ENCODE measurements around the gene FRMPD1.

FRMPD1 gene

DNA sequence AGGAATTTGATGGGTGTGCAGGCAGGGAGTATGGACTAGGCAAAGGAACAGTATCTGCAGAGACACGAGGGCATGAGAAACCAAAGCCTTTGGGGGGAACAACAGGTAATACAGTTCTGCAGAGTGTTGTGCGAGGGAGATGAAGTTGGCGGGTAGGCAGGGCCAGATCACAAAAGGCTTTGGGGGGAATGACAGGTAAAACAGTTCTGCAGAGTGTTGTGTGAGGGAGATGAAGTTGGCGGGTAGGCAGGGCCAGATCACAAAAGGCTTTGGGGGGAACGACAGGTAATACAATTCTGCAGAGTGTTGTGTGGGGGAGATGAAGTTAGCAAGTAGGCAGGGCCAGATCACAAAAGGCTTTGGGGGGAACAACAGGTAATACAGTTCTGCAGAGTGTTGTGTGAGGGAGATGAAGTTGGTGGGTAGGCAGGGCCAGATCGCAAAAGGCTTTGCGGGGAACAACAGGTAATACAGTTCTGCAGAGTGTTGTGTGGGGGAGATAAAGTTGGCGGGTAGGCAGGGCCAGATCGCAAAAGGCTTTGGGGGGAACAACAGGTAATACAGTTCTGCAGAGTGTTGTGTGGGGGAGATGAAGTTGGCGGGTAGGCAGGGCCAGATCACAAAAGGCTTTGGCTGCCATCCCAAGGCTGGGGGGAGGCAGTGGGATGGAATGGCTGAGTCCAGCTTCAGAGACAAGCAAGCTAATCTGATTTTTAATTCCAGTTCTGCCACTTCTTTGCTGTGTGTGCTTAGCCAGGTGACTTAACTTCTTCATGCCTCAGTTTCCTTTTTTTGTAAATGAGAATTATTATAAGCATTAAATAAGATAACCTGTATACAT lies 33.0 kb downstream of the FRMPD1 start:
- DNase-seq, result no peak

DNA sequence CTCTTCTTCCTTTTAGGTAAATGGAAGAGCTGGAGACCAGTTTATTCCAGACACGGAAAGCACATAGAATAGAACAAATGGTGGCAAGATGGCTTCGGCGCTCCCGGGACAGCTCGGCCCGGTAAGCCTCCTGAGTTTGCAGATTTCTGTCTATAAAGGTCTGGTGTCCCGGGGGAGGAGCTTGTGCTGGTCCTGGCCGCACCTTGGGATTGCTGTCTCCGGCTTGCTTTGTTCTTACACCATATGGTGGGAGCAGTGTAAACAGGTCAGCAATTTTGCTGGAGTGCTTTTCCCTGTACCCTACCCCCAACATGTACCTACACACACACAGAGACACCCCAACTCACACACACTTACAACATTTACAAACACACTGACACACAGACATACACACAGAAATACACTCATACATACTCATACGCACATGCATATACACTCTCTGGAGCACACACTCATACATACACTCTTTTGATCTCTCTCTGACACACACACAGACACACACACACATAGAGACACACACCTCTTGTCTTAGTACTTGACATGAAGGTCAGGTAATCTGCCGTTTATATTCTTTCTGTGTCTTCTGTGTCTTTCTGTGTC lies 42.0 kb downstream of the FRMPD1 start:
- no peak for DNase-seq

DNA sequence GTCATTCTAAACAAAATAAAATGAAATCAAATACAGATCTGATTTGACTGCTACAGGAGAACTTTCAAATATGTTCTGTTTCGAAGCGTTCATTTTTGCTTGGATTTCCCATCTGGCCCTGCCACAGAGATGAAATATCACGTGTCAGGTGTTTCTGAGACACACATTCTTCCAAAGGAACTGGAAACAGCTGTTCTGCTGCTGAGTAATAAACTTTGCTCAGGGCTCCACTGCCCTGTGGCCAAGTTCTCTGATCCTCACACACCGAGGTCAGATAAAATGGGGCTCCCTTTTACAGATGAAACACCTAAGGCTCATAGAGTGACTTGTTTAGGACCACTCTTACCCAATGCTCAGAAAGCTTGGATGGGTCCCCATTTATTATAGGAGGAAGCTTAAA lies 42.5 kb downstream of the FRMPD1 start:
- DNase-seq, result no peak

DNA sequence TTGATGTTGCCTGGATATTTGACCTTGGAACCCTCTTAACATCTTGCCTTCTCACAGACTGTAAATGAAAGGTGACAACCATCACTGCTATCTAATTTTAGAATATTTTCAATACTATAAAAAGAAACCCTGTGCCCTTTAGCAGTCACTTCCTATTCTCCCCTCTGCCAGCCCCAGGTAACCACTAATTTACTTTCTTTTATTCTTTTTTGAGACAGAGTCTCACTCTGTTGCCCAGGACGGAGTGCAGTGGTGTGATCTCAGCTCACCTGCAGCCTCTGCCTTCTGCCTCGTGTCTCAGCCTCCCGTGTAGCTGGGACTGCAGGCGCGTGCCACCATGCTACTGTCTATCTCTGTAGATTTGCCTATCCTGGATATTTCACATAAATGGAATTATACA lies 43.6 kb downstream of the FRMPD1 start:
- no peak for DNase-seq

GRCh38 chr9:37696528-37696927 lies 45.8 kb downstream of the FRMPD1 start:
- DNase-seq, result no peak

- no peak for DNase-seq
Observed at GRCh38 chr9:37700131-37700530, 49.4 kb downstream of the FRMPD1 start.

- DNase-seq, result no peak
Observed at GRCh38 chr9:37700900-37701299, 50.1 kb downstream of the FRMPD1 start.

- DNase-seq, result no peak
Observed at GRCh38 chr9:37705787-37706186, 55.0 kb downstream of the FRMPD1 start.

DNA sequence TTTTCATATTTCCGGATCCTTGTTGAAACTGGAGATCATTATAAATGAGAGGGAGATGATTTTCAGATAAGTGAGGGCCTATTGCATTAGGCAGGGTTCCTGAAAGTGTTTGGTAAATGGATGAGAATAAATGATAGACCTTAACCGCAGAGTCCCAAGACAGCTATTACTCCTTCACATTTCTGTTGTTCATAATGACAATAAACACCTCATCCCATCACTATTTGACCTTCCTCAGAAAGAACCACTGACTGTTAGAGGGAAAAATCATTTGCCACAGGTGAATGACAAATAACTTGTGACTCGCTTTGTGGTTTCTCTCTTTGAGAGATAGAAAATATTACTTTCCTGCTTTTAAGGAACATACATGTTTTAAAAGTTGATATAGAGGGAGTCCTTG lies 55.5 kb downstream of the FRMPD1 start:
- no peak for DNase-seq

DNA sequence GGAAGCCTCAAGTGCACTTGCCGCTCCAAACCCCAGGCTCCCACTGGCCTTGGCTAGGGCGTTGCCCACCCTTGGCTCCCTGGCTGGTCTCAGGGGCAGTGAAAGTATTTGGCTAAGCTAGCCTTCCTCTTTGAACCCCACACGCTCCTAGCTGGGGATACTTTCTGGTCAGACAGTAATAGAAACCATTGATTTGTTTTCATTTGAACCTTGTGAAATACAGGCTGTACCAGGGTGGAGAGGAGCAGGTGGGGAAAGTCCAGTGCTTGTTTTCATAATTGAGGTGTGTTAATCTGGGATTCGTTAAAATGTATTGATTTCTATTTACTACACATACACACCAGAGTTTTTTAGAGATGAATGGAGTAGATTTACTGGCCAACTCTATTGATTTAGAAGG lies 57.0 kb downstream of the FRMPD1 start:
- DNase-seq, result no peak

GRCh38 chr9:37710046-37710445 lies 59.3 kb downstream of the FRMPD1 start:
- peak; percentile 67 to 69 for DNase-seq

GRCh38 chr9:37715260-37715659 lies 64.5 kb downstream of the FRMPD1 start:
- no peak for DNase-seq

GRCh38 chr9:37715991-37716505 lies 65.3 kb downstream of the FRMPD1 start:
- no peak for DNase-seq

- peak; percentile 63 to 74 for DNase-seq
Observed at GRCh38 chr9:37719526-37719925, 68.8 kb downstream of the FRMPD1 start.

DNA sequence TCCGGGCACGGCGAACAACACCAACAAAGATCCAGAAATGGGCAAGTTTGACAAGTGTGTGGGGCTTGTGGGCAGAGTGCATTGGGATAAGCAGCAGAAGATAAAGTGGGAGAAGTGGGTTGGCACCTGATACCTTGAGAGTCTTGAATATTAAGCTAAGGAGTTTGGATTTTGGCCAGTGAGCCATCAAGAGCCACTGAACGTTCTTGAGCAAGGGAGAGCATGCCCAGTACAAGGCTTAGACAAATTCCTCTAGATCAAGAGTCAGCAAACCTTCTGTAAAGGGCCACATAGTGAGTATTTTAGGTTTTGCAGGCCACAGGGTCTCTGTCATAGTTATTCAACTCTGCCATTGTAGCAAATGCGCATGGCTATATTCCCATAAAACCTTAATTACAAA lies 76.3 kb downstream of the FRMPD1 start:
- no peak for DNase-seq

- DNase-seq, result no peak
Observed at GRCh38 chr9:37729499-37729898, 78.7 kb downstream of the FRMPD1 start.

DNA sequence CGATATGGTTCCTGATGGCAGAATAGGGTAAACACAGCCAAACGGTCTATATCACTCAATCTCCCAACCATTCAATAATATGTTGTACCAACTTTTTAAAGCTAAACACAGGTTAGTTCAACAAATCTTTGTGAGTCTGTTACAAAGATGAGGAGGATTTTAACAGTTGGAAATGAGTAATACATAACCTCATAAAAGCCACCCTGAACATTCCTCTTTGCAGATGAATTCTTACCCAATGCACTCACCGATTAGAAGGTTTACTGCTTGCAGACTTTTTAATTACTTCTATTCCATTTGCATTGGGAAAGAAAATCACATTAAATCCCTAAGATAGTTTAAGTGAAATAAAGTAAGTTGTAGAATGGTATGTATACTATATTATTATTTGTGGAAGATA lies 79.5 kb downstream of the FRMPD1 start:
- DNase-seq, result no peak

DNA sequence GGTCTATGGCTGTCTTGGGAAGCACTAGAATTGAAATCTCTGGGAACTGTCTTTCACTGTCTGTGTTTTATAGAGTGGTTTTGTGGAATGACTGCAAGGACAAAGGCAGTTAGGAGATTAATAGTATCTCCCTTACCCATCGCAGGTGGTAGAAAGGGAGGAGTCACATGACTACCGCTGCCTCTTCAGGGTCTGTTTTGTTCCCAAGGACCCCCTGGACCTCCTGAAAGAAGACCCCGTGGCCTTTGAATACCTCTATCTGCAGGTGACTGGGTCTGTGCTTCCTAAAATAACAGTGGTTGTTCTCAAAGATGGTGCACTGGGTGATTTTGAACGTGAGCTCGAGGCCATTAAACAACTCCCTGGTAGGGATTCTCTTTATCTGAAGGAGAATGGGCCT lies 80.1 kb downstream of the FRMPD1 start:
- no peak for DNase-seq

DNA sequence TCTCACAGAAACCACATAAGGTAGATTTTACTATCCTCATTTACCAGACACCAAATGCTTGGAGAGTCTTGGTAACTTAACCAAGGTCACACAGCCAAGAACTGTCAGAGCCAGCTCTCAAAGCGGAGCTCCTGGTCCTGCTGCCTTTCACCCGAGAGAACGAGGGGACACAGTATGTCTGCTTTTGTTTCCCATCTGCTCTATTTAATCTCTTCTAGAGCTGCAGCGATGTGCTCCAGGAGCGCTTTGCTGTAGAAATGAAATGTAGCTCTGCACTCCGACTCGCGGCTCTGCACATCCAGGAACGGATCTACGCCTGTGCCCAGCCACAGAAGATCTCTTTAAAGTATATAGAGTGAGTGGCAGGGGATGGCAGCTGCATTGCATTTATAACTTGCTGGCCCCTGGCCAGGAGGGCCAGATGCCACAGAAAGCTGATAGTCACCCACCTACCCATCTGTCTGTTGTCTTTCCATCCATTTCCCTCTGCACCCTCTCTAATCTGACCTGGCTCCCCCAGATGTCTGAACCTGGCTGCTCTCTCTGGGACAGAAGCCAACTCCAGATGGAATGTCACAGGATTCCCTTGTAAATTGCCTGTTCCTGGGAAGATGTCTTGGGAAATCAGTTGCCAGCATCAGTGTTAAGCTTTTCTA lies 81.5 kb downstream of the FRMPD1 start:
- DNase-seq, result no peak

DNA sequence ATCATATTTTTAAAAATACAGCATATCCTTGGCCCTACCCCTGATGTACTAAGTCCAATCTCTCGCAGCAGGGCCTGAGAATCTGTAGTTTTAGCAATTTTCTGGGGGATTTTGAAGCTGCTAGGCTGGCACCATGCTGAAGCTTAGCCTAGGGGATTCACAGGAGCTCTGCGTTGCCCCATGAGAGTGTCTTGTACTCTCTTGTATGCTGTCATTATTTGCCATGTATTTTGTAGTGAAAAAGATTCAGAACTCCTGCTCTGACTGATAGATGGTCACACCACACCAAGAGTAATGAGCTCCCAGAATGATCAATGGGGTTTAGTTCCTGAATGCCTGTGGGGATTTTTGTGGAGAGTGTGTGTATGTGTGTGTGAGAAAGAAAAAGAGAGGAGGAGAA lies 82.2 kb downstream of the FRMPD1 start:
- DNase-seq, result no peak

DNA sequence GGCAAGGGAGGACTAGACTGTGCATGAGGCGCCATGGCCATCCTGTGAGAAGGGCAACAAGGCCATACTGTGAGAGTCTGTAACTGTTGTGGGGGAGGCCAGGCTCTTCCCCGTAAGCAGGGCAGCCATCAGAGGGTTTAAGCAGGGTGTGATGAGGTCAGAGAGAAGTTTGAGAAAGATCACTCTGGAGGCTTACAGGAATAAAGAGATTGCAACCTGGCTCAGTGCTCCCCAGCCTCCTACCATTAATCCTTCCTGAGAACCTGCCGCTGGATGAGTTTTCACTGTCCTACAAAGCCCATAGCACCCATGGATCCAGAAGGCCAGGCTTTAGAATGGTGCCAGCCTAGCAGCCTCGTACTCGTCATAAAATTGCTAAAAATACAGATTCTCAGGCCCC lies 88.5 kb downstream of the FRMPD1 start:
- DNase-seq, result no peak

DNA sequence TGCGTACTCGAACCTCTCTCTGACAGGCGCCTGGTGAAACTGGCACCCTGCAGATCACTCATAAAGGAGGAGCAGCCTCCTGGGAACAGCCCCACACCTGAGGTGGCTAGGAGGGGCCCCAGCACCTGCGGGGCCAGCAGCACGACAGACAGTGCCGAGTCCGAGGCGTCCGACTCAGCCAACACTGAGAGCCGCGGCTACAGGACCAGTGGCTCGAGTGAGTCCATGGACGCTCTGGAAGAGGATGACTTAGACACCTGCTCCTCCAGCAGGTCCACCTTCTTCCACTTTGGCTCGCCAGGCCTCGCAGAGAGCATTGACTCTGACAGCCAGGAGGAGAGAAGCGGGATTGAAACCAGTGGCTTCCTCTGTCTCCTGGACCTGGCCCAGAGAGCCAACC lies 89.4 kb downstream of the FRMPD1 start:
- no peak for DNase-seq

DNA sequence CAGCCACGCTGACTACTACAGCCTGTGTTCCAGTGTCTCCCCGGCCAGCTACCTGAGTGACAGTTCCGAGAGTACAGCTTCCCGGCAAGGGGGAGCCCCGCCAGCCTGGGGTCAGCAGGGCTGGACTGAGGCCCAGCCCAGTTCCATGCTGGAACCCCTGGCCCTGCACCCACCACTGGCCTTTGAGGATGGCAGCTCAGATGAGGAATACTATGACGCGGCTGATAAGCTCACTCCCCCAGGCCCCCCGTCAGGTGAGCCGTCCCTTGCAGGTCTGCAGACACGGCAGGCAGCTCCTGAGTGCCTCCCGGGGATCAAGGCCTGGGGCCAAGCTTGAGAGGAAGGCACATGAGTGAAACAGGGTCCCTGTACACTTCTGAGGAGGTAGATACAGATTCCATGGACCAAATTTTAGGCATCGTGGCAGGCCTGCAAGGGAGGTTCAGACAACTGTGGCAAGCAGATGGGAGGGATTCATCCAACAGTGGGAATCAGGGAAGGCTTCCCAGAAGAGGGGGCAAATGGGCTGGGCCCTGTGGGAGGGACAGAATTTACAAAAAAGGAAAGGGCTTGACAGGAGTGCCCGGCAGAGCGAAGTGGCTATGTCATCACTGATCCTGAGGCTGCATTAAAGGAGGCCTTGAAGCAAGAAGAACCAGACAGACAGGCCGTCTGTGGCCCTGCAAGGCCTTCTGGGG lies 90.0 kb downstream of the FRMPD1 start:
- DNase-seq, result no peak

Measured in Kasumi-1 (cell line).